HG02884 (cell line): Measurements from ENCODE around the gene NOC2L.

Experiments used
- ATAC-seq: cut with Tn5 transposase; IDR thresholded peaks from one replicate; pipeline ENCODE4 v1.9.1; 2021; ENCODE audit warnings: mild to moderate bottlenecking, moderate library complexity; ENCODE audit not compliant: unreplicated experiment

The NOC2L gene

DNA sequence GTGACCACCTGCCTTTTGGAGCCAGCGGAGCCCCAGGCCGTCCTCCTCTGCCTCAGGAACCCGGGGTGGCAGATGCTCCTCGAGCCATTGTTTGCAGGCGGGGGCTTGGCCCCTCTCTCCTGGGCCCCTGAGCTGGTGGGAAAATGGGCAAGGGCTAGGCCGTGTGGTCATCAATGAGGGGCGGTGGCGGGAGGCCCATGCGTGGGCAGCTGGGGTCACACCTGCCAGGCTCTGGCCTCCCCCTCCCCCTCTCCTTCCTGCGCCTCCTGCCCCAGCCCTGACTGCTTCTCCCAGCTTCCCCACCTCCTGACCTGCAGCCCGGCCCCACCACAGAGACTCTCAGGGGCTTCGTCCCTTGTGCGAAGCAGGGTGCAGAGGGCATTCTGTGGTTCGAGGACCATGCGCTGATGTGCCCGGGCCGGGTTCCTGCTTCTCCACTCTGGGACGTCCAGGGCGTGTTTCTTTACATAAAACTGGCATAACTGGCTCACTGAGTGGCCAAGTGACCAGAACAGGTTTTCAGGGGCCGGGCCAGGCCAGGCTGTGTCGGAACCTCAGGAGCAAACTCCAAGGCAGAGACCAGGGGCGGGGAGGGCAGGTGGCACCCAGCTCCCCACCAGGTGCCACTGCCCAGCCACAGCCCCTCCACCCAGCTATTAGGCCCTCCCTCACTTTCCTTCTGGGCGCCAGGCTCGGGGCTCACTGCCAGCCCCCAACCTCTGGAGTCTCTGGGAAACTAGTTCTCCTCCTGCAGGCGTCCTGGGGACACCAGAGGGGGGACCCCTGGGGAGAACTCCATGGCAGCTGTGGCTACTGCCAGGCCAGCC, 26.1 kb downstream of the NOC2L start:
- no peak for ATAC-seq

DNA sequence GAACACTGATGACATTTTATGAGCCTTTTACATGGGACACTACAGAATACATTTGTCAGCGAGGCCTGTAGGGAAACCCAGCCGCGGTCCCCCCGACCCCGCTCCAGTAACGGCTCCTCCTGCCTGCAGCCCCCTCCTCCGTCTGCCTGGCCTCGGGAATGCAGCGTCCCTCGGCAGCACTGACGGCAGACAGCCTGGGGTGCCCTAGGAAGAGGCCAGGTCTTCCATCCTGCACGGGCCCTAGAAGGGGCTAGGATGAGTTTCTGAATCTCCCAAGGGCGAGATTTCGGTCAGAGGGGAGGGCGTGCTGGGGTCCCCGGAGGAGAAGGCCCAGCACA, 26.9 kb downstream of the NOC2L start:
- no peak for ATAC-seq

DNA sequence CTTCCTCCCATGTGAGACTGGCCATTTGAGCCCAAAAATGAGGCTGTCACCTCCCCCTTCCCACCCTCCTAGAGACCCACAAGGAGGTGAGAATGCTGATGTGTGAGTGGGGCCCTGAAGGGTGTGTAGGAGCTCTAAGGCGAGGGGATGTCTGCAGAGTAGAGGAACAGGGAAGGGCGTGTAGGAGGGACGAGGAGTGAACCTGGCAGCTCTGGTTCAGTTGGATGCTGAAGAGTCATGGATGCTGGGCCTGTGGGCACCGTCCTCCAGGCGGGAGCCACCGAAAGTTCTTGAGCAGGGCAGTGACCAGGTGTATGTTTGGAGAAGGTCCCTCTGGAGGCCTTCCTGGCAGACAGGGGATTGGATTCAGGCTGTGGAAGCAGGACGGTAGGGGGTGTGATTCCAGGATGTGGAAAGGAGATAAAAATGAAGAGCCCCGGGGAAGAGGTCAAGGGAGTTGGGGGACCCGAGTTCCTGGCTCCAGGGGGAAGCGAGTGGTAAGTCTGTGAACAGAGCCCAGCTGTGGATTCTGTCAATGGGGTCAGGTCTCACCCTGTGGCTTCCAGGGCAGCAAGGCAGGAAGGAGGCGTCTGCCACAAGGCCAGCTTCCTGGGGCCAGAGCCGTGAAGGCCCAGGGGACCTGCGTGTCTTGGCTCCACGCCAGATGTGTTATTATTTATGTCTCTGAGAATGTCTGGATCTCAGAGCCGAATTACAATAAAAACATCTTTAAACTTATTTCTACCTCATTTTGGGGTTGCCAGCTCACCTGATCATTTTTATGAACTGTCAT, 27.5 kb downstream of the NOC2L start:
- no peak for ATAC-seq

DNA sequence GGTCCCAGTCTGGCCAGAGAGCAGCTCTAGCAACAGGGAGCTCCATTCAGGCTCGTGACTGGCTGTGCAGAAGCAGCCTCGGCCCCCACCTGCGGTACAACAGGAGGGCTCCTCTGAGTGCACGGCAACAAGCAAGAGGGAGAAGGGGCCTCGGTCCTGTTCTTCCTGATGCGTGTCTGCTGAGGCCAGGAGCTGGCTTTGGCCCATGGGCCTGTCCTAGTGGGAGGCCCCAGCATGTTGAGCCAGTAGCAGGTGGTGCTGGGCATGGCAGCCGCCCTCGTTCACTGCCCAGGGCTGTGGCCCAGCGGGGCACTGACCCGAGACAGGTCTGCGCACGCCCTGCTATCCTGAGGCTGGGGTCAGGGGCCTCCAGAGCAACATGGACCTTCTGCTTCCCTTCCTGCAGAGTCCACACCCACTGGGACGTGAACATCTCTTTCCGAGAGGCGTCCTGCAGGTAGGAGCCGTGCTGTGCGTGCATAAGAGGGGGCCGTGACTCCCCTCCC, 28.4 kb downstream of the NOC2L start:
- ATAC-seq, result no peak

- no peak for ATAC-seq
Measured at GRCh38 chr1:929712-930632, 29.1 kb downstream of the NOC2L start.

DNA sequence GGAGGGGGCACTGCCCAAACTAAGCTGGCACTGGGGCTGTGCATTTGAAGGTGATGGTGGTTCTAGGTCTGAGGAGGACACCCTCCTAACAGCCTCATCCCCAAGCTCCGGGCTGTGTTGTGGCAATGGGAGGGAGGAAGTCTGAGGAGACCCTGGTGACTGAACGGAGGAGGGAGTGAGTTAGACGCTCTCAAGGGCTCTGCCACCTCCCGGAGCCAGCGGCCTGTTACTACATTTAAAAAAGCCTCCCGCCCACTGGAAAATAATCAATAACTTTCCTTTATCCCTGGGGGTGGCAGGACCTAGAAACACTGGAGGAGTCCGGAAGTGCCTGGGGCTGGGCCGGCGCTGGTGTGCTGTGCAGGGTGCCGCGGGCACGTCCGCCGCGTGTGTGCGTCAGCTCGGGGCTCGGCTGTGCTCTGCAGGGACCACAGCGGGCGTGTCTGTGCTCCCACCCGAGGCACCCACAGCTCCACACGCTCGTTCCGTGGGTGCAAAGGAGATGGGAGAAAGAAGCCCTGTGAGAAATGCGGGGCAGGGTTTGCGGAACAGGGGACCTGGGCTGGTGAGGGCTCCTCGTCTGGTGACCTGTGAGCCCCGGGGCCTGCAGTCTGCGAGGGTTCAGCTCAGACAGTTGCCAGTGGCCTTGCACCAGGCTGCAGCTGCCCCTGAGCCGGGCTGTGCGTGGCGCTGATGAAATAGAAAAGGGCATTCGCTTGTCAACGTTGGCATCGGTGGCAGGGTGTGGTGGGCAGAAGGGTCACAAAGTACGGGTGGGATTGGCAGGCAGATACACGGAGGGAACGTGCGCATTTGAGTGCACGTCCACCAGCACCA, 30.0 kb downstream of the NOC2L start:
- no peak for ATAC-seq

DNA sequence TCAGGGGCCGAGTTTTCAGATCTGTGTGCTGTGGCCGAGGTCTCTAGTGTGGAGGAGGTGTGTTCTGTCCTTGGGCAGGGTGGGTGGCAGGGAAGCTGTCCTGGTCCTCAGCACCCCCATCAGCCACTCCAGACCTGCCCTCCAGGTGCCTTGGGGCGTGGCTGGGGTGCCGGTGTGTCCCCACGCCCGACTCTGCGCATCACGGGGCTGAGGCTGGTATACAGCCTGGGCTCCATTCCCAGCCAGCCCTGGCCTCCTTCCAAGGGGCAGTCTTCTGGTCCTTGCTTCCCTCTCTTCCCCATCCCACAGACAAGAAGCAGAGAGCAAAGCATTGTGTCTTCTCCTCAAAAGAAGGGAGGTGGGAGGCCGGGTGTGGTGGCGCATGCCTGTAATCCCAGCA, 31.3 kb downstream of the NOC2L start:
- no peak for ATAC-seq

DNA sequence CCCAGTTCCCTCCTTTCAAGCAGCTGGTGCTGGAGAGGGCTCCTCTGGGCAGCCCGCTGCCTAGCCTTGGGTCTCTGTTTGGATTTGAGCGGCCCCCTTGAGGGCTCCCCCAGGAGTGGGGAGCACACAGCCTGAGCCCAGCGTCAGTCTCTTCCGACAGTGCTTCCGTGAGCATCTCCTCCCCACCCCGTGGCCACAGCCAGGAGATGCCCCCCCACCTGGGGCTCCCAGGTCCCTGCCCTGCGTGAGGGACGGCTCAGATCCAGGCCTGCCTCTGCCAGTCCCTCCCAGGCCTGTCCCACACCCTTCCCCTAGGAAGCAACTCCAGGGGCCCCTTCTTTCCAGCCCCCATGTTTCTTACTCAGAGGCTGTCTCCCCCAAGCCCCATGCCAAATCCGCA, 31.8 kb downstream of the NOC2L start:
- ATAC-seq, result no peak

DNA sequence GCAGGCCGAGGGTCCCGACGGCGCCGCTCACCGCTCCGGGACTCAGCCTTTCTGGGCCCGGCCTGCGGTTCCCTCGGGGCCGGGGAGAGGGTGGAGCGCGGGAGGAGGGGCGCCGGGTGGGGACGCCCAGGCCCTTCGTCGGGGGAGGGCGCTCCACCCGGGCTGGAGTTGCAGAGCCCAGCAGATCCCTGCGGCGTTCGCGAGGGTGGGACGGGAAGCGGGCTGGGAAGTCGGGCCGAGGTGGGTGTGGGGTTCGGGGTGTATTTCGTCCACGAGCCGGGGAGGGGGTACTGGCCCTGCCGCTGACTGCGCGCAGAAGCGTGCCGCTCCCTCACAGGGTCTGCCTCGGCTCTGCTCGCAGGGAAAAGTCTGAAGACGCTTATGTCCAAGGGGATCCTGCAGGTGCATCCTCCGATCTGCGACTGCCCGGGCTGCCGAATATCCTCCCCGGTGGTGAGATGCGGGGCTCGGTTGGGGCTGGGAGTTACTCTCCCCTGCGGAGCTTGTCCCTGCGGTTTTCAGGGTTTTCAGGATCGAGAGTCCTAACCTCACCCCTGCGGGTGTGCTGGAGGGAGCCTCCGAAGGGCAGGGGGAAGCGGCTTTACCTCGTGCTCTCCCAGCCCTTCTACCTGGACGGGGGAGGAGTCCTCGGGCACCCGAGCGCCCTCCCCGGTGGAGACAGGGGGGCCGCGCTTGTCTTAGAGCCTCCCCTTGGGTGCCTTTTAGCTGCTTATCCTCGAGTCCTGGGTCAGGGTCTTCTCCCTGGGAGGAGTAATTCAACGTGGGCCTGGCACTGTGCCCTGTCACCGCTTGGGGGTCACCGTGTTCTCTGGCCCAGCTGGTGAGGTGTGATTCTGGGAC, 33.3 kb downstream of the NOC2L start:
- no peak for ATAC-seq

GRCh38 chr1:924656-925560, 34.1 kb downstream of the NOC2L start:
- ATAC-seq, result no peak

DNA sequence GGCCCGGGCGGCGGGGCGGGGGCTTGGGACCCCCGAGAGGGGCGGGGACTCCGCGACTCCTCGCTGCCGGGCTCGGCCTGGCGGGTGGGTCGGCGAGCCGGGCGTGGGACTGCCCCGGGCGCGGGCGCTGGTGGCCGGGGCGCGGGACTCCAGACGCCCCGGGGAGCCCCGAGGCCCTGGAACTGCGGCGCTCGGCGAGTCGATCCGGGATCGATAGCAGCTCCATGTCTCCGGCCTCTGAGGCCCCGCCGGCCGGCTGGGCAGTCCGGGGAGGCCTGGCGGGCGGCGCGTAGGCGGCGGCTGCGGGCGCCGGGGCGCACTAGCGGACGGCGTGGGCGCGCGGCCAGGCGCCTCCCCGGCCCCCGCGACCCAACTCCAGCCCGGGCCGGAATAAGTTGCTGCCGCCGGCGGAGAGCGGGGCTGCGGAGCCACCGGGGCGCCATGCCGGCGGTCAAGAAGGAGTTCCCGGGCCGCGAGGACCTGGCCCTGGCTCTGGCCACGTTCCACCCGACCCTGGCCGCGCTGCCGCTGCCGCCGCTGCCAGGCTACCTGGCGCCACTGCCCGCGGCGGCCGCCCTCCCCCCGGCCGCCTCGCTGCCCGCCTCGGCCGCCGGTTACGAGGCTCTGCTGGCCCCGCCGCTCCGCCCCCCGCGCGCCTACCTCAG, 34.9 kb downstream of the NOC2L start:
- no peak for ATAC-seq

- ATAC-seq, result no peak
Measured at GRCh38 chr1:923131-923990, 35.7 kb downstream of the NOC2L start, which contains the start of gene SAMD11. Gene SAMD11 (plus strand): TSS chr1:923923. CDS start chr1:924432, 509 bp downstream.

DNA sequence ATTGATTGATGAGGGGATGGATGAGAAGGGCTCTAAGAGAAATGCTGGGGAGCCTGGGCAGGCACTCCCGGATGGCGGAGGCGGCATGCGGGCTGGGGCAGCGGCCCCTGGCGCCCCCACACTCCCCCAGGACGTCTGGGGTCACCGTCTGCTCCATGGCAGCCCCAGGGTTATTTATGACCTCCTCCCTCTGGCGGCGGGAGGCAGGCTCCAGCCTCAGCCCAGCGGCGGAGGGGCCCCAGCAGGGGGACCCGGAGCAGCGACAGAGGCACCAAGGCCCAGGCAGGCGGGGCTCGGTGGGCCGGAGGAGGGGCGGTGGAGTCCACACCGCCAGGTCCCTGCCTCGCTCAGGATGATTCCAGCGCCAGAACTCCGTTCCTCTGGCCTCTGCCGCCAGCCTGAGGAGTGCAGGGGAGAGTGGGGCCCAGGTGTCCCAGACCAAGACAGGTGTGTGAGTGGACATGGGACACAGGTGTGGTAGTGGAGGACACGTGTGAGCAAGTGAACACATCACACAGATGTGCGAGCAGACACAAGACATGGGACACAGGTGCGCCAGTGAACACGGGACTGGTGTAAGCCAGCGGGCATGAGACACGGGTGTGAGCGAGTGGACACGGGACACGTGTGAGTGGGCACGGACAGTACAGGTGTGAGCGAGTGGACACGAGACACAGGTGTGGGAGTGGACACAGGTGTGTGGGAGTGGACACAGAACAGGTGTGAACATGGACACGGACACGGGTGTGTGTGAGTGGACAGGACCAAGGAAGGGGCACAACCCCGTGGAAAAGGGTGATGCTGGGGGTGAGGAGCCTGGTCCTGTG, 37.8 kb downstream of the NOC2L start:
- no peak for ATAC-seq

- no peak for ATAC-seq
Measured at GRCh38 chr1:920521-920920, 38.5 kb downstream of the NOC2L start.

DNA sequence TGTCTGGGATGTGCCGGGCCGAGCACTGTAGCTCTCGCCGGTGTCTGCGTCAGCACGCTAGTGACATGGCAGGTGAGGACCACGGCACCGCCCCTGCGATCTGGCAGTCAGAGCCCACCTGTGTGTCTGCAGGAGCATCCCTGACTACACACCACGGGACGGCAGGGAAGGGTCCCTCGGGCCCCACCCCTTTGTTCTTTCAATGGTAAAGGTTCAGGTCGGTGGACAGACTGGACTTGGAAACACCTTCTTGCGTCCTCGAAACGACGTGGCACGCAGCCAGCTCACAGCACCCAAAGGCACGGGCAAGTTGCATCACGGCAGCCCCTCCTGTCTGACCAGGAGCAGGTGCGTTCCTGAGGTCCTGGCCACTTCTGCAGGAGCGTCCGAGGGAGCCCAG, 39.0 kb downstream of the NOC2L start:
- no peak for ATAC-seq
